ENCODE data around the gene CRIP1. TPM values are rescaled to one million over a fixed set of nuclear protein-coding genes. Genes with fewer than 3 reads are reported as not detected.
A peak's percentile ranks its signal among the peaks of the same experiment; 100 is the strongest.

CRIP1 gene
- total RNA-seq, 4 donors from 2014 or later, result 28.6 to 140 (median 76.2) TPM

GRCh38 chr14:105471297-105471821 lies 15.3 kb upstream of the CRIP1 start:
- Histone ChIP-seq H3K9me3 (no peaks in the 10 kb centered on the region), H3K27ac (no peak overlapping the region), H3K4me3 (no peak overlapping the region), H3K36me3 (peaks cover 24% of the 10 kb centered on the region), H3K27me3 (no peaks in the 10 kb centered on the region), H3K4me1 (peaks cover 82% of the 10 kb centered on the region)
- no peak for TF ChIP-seq EP300 (IDR thresholded peaks at IDR 0.05)
- TF ChIP-seq, protein P1, sequence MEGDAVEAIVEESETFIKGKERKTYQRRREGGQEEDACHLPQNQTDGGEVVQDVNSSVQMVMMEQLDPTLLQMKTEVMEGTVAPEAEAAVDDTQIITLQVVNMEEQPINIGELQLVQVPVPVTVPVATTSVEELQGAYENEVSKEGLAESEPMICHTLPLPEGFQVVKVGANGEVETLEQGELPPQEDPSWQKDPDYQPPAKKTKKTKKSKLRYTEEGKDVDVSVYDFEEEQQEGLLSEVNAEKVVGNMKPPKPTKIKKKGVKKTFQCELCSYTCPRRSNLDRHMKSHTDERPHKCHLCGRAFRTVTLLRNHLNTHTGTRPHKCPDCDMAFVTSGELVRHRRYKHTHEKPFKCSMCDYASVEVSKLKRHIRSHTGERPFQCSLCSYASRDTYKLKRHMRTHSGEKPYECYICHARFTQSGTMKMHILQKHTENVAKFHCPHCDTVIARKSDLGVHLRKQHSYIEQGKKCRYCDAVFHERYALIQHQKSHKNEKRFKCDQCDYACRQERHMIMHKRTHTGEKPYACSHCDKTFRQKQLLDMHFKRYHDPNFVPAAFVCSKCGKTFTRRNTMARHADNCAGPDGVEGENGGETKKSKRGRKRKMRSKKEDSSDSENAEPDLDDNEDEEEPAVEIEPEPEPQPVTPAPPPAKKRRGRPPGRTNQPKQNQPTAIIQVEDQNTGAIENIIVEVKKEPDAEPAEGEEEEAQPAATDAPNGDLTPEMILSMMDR (IDR thresholded peaks at IDR 0.05), result no peak
- no peak for DNase-seq (ENCODE audit: low spot score in 2 of 2)
- 82% methylated on average over 11 of the region's 19 CpGs for WGBS

- Histone ChIP-seq H3K4me1 (peaks cover 82% of the 10 kb centered on the region), H3K36me3 (peaks cover 18% of the 10 kb centered on the region), H3K27me3 (no peaks in the 10 kb centered on the region), H3K9me3 (no peaks in the 10 kb centered on the region), H3K27ac (no peak overlapping the region), H3K4me3 (no peak overlapping the region)
- no peak for DNase-seq (ENCODE audit: low spot score in 2 of 2)
- TF ChIP-seq POLR2AphosphoS5 (IDR thresholded peaks at IDR 0.05), result no peak
- TF ChIP-seq, protein P1 (IDR thresholded peaks at IDR 0.05), result no peak
- no peak for TF ChIP-seq EP300 (IDR thresholded peaks at IDR 0.05)
- no peak for TF ChIP-seq POLR2A (IDR thresholded peaks at IDR 0.05)
- WGBS, result 89% methylated on average over 7 of the region's 8 CpGs
These were observed 14.7 kb upstream of the CRIP1 start for GRCh38 chr14:105471823-105472485.

DNA sequence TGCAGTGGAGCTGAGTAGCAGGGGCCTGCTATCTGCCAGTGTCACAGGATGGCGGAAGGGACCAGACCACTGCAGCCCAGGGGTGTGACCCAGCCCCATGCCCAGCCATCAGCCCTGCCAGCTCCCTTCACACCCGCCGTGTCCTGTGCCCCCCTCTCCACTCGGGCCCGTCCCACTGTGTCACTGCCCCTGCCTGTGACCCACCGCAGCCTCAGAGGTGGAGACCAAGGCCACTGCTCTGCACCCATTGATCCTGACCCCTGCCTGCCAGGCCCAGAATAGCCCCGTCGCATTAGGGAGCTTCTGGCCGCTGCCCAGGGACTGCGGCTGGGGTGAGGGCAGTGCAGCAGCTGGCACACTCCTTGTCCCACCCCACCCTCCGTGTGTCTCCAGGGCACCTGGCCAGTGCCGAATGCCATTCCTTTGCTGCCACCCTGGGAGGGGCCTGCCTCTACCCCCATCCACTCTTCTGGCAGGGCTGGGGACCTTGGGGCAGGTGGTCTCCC lies 14.1 kb upstream of the CRIP1 start:
- peaks cover 80% of the 10 kb centered on the region for H3K4me1 ChIP-seq
- no peaks in the 10 kb centered on the region for H3K27me3 ChIP-seq
- no peaks in the 10 kb centered on the region for H3K9me3 ChIP-seq
- H3K4me3 ChIP-seq, result no peak overlapping the region
- TF ChIP-seq POLR2A (IDR thresholded peaks at IDR 0.05), result no peak
- TF ChIP-seq, protein P1 (IDR thresholded peaks at IDR 0.05), result no peak
- TF ChIP-seq POLR2AphosphoS5 (IDR thresholded peaks at IDR 0.05), result no peak
- TF ChIP-seq EP300 (IDR thresholded peaks at IDR 0.05), result no peak
- H3K36me3 ChIP-seq, result peaks cover 14% of the 10 kb centered on the region
- DNase-seq (ENCODE audit: low spot score in 2 of 2), result no peak
- peak overlapping the region; percentile 92 for H3K27ac ChIP-seq
- 36% methylated on average over 2 of the region's 12 CpGs for WGBS

GRCh38 chr14:105473033-105473676 lies 13.5 kb upstream of the CRIP1 start:
- peaks cover 14% of the 10 kb centered on the region for H3K36me3 ChIP-seq
- H3K27me3 ChIP-seq, result no peaks in the 10 kb centered on the region
- peak in 1 of 2 donors; percentile 79 for DNase-seq (ENCODE audit: low spot score in 2 of 2)
- peaks cover 74% of the 10 kb centered on the region for H3K4me1 ChIP-seq
- H3K9me3 ChIP-seq, result no peaks in the 10 kb centered on the region
- TF ChIP-seq POLR2AphosphoS5 (IDR thresholded peaks at IDR 0.05) (no peak), POLR2A (IDR thresholded peaks at IDR 0.05) (no peak), EP300 (IDR thresholded peaks at IDR 0.05) (no peak)
- TF ChIP-seq, protein P1 (IDR thresholded peaks at IDR 0.05), result no peak
- 10% methylated on average over 2 of the region's 7 CpGs for WGBS
- H3K27ac ChIP-seq, result peak overlapping the region; percentile 92
- peak overlapping the region; percentile 91 for H3K4me3 ChIP-seq

All from suprapubic skin (tissue), 4 donors.